DMS79 (cell line): Measurements from ENCODE around the gene HRH1.
"Not testable (repeated sequence)": the region's sequence is repeated elsewhere in the genome, so short reads cannot be mapped to it uniquely, and the experiment has no call there.

Experiments used
- DNase-seq: peaks from one replicate; lab custom pipeline; 2025; lab: John Stamatoyannopoulos, UW

Gene HRH1, protein sequence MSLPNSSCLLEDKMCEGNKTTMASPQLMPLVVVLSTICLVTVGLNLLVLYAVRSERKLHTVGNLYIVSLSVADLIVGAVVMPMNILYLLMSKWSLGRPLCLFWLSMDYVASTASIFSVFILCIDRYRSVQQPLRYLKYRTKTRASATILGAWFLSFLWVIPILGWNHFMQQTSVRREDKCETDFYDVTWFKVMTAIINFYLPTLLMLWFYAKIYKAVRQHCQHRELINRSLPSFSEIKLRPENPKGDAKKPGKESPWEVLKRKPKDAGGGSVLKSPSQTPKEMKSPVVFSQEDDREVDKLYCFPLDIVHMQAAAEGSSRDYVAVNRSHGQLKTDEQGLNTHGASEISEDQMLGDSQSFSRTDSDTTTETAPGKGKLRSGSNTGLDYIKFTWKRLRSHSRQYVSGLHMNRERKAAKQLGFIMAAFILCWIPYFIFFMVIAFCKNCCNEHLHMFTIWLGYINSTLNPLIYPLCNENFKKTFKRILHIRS

GRCh38 chr3:11154036-11154952 is at the start of gene HRH1:
HRH1 (plus strand) TSS chr3:11154493; CDS start chr3:11259038, 104,545 bp downstream.
- no peak for DNase-seq

DNA sequence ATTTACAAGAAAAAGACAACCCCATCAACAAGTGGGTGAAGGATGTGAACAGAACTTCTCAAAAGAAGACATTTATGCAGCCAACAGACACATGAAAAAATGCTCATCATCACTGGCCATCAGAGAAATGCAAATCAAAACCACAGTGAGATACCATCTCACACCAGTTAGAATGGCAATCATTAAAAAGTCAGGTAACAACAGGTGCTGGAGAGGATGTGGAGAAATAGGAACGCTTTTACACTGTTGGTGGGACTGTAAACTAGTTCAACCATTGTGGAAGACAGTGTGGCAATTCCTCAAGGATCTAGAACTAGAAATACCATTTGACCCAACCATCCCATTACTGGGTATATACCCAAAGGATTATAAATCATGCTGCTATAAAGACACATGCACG is 41.0 kb upstream of the HRH1 start:
- not testable (repeated sequence) for DNase-seq

- no peak for DNase-seq
Measured at GRCh38 chr3:11115548-11115947, 38.7 kb upstream of the HRH1 start.

GRCh38 chr3:11116336-11117059 is 37.8 kb upstream of the HRH1 start:
- DNase-seq = no peak

DNA sequence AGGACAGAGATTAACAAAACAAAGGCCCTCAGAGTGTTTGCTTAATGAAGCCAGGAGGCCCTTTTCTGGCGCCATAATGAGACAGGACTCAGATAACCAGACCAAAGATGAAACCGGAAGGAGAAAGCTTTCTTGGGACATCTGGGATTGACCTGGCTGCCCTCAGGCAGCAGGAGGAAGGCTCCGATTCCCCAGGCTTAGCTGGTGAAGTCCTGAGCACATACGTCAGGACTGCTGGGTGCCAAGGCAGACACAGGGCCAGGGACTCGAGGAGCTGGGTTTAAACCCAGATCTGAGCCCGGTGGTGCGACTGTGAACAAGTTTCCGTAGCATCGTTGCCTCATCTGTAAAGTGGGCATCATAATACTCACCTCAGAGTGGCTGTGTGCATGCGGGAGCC is 36.7 kb upstream of the HRH1 start:
- DNase-seq = no peak

- no peak for DNase-seq
Measured at GRCh38 chr3:11118181-11118682, 36.1 kb upstream of the HRH1 start.

GRCh38 chr3:11120091-11120805 is 34.0 kb upstream of the HRH1 start:
- no peak for DNase-seq

DNA sequence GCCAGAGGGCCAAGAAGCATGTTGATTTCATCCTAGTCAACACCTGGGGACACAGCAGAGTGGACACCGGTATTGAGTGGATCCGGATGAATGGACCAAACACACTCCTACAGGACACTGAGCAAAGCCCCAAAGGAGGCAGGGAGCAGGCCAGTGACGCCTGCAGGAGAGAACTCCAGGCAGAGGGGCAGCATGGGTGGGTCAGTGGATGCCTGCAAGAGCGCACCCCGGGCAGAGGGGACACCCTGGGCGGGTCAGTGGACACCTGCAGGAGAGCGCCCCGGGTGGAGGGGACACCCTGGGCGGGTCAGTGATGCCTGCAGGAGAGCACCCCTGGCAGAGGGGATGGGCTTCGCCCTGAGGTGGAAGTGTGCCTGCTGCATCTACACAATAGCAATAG is 27.6 kb upstream of the HRH1 start:
- no peak for DNase-seq

DNA sequence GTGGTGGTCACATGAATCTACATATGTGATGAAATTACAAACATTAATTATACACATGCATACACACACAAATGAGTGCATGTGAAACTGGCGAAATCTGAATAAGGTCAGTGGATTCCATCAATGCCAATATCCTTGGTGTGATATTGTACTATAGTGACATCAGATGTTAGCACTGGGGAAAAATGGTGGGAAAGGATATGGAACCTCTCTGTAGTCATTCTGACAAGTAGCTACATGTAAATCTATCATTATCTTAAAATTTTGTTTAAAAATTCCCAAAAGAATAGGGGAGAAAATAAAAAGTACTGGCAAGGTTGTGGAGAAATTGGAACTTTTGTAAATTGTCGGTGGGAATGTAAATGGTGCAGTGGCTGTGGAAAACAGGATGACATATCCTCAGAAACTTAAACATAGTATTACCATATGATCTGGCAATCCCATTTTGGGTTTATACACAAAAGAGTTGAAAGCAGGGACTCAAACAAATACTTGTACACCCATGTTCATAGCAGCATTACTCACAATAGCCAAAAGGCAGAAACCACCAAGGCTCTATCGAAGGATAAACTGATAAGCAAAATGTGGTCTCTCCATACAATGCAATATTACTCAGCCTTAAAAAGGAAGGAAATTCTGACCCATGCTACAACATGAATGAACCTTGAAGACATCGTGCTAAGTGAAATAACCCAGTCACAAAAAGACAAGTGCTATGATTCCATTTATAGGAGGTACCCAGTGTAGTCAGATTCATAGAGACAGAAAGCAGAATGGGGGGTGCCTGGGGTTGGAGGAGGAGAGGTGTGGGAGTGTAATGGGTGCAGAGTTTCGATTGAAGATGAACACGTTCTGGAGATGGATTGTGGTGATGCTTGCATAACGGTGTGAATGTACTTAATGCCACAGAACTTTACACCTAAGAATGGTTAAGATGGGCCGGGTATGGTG is 25.3 kb upstream of the HRH1 start:
- no peak for DNase-seq

DNA sequence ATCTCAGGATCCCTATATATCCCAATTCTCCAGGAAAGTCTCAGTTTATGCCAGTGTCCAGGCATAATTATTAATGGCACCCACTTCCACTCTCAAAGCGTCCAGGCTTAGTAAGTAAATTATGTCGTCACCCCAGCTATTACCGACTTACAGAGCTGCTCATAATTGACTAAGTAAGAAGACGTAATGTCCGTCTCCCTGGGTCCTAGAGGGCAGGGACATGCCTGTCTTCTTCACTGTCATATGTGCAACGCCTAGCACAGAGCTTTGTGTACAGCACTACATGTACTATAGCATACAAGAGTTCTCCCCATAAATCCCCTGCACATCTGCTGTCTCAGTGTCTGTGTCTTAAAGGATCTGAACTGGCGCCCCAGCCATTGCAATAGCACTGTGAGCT is 23.9 kb upstream of the HRH1 start:
- DNase-seq = no peak

- DNase-seq = no peak
Measured at GRCh38 chr3:11131371-11131770, 22.9 kb upstream of the HRH1 start.

GRCh38 chr3:11131886-11132285 is 22.4 kb upstream of the HRH1 start:
- not testable (repeated sequence) for DNase-seq

DNA sequence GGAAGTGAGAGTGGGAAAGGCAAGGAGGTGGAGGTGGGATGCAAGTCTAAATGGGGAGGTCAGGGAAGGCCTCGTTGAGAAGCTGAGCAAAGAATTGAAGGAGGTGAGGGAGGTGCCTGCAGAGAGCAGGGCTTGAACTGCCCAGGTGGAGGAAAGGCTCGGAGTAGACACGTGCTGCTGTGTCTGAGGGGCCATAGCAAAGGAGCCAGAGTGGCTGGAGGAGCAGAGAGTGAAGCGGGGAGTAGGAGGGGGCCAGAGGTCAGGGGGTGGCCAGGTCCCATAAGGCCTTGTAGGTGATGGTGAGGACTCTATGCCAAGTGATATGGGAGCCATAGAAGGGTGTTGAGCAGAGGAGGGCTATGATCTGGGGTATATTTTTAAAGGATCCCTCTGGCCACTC is 21.4 kb upstream of the HRH1 start:
- DNase-seq = no peak

DNA sequence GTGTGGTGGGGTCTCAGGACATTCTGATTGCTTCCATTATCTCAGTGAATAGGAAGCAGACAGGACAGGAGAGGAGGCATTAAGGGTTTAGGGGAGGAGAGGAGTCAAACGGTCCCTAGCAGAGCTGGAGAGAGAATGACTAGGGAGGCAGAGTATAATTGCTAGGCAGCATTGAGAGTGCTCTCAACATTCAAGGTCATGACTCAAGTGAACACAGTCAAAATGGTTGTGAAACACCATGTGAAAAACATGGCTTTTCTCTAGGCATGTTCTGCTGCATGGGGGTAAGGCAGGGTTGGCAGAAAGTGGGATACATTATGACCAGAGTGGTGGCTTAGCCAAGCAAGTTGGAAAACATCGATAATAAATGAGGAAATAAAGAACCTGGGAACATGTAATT is 19.5 kb upstream of the HRH1 start:
- DNase-seq = no peak

DNA sequence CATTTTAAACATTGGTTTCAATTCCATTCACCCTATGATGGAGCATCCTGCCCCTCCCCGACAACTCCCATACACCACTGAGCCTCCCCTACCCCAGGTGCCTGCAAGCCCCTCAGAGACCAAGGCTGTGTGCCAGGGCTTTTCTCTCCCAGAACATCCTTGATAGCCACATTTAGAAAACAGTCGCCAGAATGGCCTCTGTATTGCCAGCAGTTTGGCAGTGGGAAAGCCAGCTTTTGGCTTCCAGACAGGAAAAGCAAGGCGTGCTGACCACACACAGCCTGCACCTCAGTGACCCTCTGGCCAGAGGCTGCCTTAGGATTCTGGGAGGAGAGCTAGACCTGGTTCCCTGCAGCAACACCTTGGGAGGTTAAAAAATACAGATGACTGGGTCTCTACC is 18.2 kb upstream of the HRH1 start:
- no peak for DNase-seq

GRCh38 chr3:11136830-11137626 is 17.3 kb upstream of the HRH1 start:
- DNase-seq = no peak

- DNase-seq = no peak
Measured at GRCh38 chr3:11137627-11137959, 16.7 kb upstream of the HRH1 start.

DNA sequence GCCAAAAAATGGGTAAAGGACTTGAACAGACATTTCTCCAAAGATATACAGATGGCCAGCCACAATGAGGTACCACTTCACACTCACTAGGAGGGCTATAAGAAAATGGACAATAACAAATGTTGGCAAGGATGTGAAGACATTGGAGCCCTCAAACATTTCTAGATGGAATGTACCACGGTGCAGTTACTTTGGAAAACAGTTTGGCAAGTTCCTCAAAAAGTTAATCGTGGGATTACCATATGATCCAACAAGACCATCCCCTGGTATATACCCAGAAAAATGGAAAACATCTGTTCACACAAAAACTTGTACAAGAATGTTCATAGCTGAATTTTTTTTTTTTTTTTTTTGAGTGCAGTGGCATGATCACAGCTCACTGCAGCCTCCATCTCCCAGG is 15.9 kb upstream of the HRH1 start:
- no peak for DNase-seq

DNA sequence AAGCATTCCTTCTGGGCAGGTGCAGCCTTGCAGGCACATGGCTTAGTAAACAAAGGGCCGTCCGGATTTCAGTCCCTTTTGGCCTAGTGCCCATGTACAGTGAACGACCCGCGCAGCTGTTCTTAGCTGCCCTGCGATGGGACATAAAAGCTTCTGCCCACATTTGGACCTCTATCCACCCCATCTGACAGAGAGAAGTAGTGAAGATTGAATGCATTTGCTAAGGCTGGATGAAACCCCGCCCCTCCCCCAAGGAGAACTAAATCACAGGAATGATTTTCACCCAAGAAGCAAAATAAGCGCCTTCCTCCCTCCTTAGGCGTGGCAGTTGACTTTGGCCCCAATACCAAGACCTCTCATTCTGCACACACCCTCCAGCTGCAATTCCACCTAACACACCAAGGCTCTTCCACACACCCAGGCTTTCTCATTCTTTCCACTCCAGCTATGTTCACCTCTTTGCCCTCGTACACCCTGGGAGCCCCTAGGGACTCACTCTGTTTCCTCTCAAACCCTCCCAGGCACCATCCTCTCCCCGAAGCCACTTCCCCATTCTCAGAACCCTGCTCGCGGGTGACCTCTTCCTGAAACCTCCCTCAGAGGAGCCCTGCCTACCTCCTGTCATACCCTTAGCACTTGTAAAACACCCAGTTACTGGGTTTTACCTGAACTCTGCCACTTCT is 14.1 kb upstream of the HRH1 start:
- no peak for DNase-seq
